DOHH2 (cell line): ENCODE data around the gene PNMA8A.
A peak's percentile ranks its signal among the peaks of the same experiment; 100 is the strongest.

Experiments
- H3F3A ChIP-seq: fragments of 200-600 bp; sonication (generic), shearing (Covaris generic); 2 replicates; pipeline ENCODE4 v1.6.0; 2016; ENCODE audit warnings: antibody characterized with exemption, mild to moderate bottlenecking; ENCODE audit not compliant: control insufficient read depth, insufficient read depth
- H3K27ac ChIP-seq: fragments of 200-600 bp; sonication (generic); 2 replicates; pipeline ENCODE4 v1.5.1; 2014; ENCODE audit warnings: low read depth, mild to moderate bottlenecking, low read length, moderate library complexity
- H3K27me3 ChIP-seq: fragments of 200-600 bp; sonication (generic); 2 replicates; pipeline ENCODE4 v1.6.1; 2014; ENCODE audit warnings: mild to moderate bottlenecking, low read length, mixed read lengths; ENCODE audit not compliant: control insufficient read depth
- H3K36me3 ChIP-seq: fragments of 200-600 bp; sonication (generic); 2 replicates; pipeline ENCODE4 v1.6.1; 2014; ENCODE audit warnings: mild to moderate bottlenecking, low read length, moderate library complexity, mixed read lengths; ENCODE audit not compliant: control insufficient read depth
- H3K4me1 ChIP-seq: fragments of 200-600 bp; sonication (generic); 2 replicates; pipeline ENCODE4 v1.6.1; 2014; ENCODE audit warnings: mild to moderate bottlenecking, low read length, mixed read lengths; ENCODE audit not compliant: control insufficient read depth
- H3K4me2 ChIP-seq: fragments of 200-600 bp; sonication (generic); 2 replicates; pipeline ENCODE4 v1.6.0; 2014; ENCODE audit warnings: mild to moderate bottlenecking, low read length, moderate library complexity
- H3K4me3 ChIP-seq: fragments of 200-600 bp; sonication (generic); 2 replicates; pipeline ENCODE4 v1.5.1; 2014; ENCODE audit warnings: mild to moderate bottlenecking, low read length, mixed read lengths
- H3K79me2 ChIP-seq: fragments of 200-600 bp; sonication (generic); 2 replicates; pipeline ENCODE4 v1.6.1; 2014; ENCODE audit warnings: mild to moderate bottlenecking, low read length, mixed read lengths; ENCODE audit not compliant: control insufficient read depth
- H3K9me2 ChIP-seq: fragments of 200-600 bp; sonication (generic); replicated peaks from 2 replicates; pipeline ENCODE4 v1.6.1; 2014; ENCODE audit warnings: mild to moderate bottlenecking, low read length, mixed read lengths; ENCODE audit not compliant: control insufficient read depth
- H3K9me3 ChIP-seq: fragments of 200-600 bp; sonication (generic); 2 replicates; pipeline ENCODE4 v1.6.1; 2014; ENCODE audit warnings: antibody characterized with exemption, low read length, mixed read lengths; ENCODE audit not compliant: control insufficient read depth, insufficient read depth
- H4K20me1 ChIP-seq: fragments of 200-600 bp; sonication (generic); 2 replicates; pipeline ENCODE4 v1.6.0; 2014; ENCODE audit warnings: low read depth, mild to moderate bottlenecking, antibody characterized with exemption, low read length, moderate library complexity; ENCODE audit not compliant: control insufficient read depth, insufficient read depth
- CTCF ChIP-seq: fragments of 200-600 bp; sonication (generic); IDR thresholded peaks from one replicate; pipeline ENCODE4 v1.5.1; 2014; ENCODE audit warnings: antibody characterized with exemption, mild to moderate bottlenecking, low read depth, low read length; ENCODE audit not compliant: poor library complexity, severe bottlenecking
- EZH2phosphoT487 ChIP-seq: fragments of 200-600 bp; sonication (generic); IDR thresholded peaks from 2 replicates; pipeline ENCODE4 v1.6.1; 2017; ENCODE audit warnings: borderline replicate concordance, mild to moderate bottlenecking, antibody characterized with exemption, low read length, moderate library complexity, mixed read lengths

The PNMA8A gene

GRCh38 chr19:46492841-46493235 is 21.5 kb upstream of the PNMA8A start:
- Histone ChIP-seq H3K9me2 (no peaks in the 10 kb centered on the region), H3K27ac (no peak overlapping the region), H3F3A (no peaks in the 10 kb centered on the region), H3K9me3 (no peaks in the 10 kb centered on the region), H3K4me1 (peaks cover 20% of the 10 kb centered on the region), H3K79me2 (no peaks in the 10 kb centered on the region), H3K4me3 (peak overlapping the region; percentile 38), H3K27me3 (peaks cover 61% of the 10 kb centered on the region), H4K20me1 (no peaks in the 10 kb centered on the region), H3K4me2 (peak overlapping the region; percentile 59), H3K36me3 (no peaks in the 10 kb centered on the region)
- no peak for TF ChIP-seq CTCF
- TF ChIP-seq EZH2phosphoT487, result 0 out of 2 replicates have a peak, but pooled peaks have one; percentile 46

GRCh38 chr19:46491975-46492682 is 20.8 kb upstream of the PNMA8A start:
- Histone ChIP-seq H3K9me2 (no peaks in the 10 kb centered on the region), H3K36me3 (no peaks in the 10 kb centered on the region), H3F3A (no peaks in the 10 kb centered on the region), H3K27ac (no peak overlapping the region), H3K9me3 (no peaks in the 10 kb centered on the region), H3K79me2 (no peaks in the 10 kb centered on the region), H4K20me1 (no peaks in the 10 kb centered on the region), H3K4me3 (no peak overlapping the region), H3K4me1 (peaks cover 20% of the 10 kb centered on the region), H3K4me2 (no peak overlapping the region), H3K27me3 (peaks cover 61% of the 10 kb centered on the region)
- TF ChIP-seq EZH2phosphoT487 (no peak), CTCF (no peak)

- Histone ChIP-seq H3K9me2 (no peaks in the 10 kb centered on the region), H3K4me1 (peaks cover 17% of the 10 kb centered on the region), H3K4me2 (no peak overlapping the region), H3K9me3 (no peaks in the 10 kb centered on the region), H3K27ac (no peak overlapping the region), H4K20me1 (no peaks in the 10 kb centered on the region), H3K4me3 (no peak overlapping the region), H3K27me3 (peaks cover 54% of the 10 kb centered on the region), H3K36me3 (no peaks in the 10 kb centered on the region), H3F3A (no peaks in the 10 kb centered on the region), H3K79me2 (no peaks in the 10 kb centered on the region)
- TF ChIP-seq CTCF, result no peak
- TF ChIP-seq EZH2phosphoT487, result no peak
These were observed 19.4 kb upstream of the PNMA8A start for GRCh38 chr19:46490774-46491173.
